HepG2 (cell line): ENCODE results near the gene TSHZ1. TPM values are rescaled to one million over a fixed set of nuclear protein-coding genes. Genes with fewer than 3 reads are reported as not detected.

Source experiments
- AGO1 ChIP-seq: fragments of 200-400 bp; formaldehyde crosslinking; IDR thresholded peaks from 2 replicates; pipeline ENCODE4 v1.6.1; 2017; ENCODE audit warnings: mild to moderate bottlenecking, low read depth, low read length, moderate library complexity; ENCODE audit not compliant: poor library complexity, severe bottlenecking
- DNMT1 ChIP-seq: sonication (generic); formaldehyde crosslinking; IDR thresholded peaks from 2 replicates; pipeline ENCODE4 v1.5.1; 2020; ENCODE audit warnings: mild to moderate bottlenecking, missing genetic modification reagents
- FOSL1 ChIP-seq: sonication (generic); formaldehyde crosslinking; IDR thresholded peaks from 2 replicates; pipeline ENCODE4 v1.9.0; 2021; ENCODE audit warnings: missing genetic modification reagents, borderline replicate concordance
- GABPA ChIP-seq, 2 experiments: IDR thresholded peaks; 2 replicates each; pipeline ENCODE4 v1.6.1; 2011 to 2016; ENCODE audit warnings: low read depth in 2 of 2, low read length in 1 of 2, missing biosample characterization in 1 of 2, missing genetic modification characterization in 1 of 2
- GMEB2 ChIP-seq: IDR thresholded peaks from 2 replicates; pipeline ENCODE4 v1.6.1; 2016; ENCODE audit warnings: missing biosample characterization, missing genetic modification reagents, low read depth
- HNRNPK ChIP-seq: fragments of 200-400 bp; formaldehyde crosslinking; IDR thresholded peaks from 2 replicates; pipeline ENCODE4 v1.6.1; 2018; ENCODE audit warnings: low read length, low read depth, moderate library complexity, mild to moderate bottlenecking; ENCODE audit not compliant: poor library complexity, severe bottlenecking
- NR2F6 ChIP-seq, 2 experiments: IDR thresholded peaks; 2 replicates each; pipeline ENCODE4 v1.6.1; 2016; ENCODE audit warnings: antibody characterized with exemption in 1 of 2, mild to moderate bottlenecking in 1 of 2
- PHF20 ChIP-seq: sonication (generic); formaldehyde crosslinking; IDR thresholded peaks from 2 replicates; pipeline ENCODE4 v1.5.0; 2020; ENCODE audit warnings: mild to moderate bottlenecking, missing genetic modification reagents
- PRMT3 ChIP-seq: sonication (generic); formaldehyde crosslinking; IDR thresholded peaks from 2 replicates; pipeline ENCODE4 v1.8.1; 2022; ENCODE audit warnings: low read depth, mild to moderate bottlenecking, moderate library complexity, missing genetic modification reagents, borderline replicate concordance
- RBM22 ChIP-seq: fragments of 200-400 bp; formaldehyde crosslinking; optimal IDR thresholded peaks from 2 replicates; pipeline ENCODE3; 2017; ENCODE audit warnings: mild to moderate bottlenecking, low read length, moderate library complexity
- RFX5 ChIP-seq: IDR thresholded peaks from 2 replicates; pipeline ENCODE4 v1.6.1; 2011; ENCODE audit warnings: low read depth, low read length, improper control_type of control experiment
- SALL1 ChIP-seq: sonication (generic); formaldehyde crosslinking; IDR thresholded peaks from 2 replicates; pipeline ENCODE4 v1.8.0; 2022; ENCODE audit warnings: mild to moderate bottlenecking, missing genetic modification reagents
- THAP11 ChIP-seq: IDR thresholded peaks from 2 replicates; pipeline ENCODE4 v1.6.1; 2016; ENCODE audit warnings: missing biosample characterization, missing genetic modification reagents
- ZBTB3 ChIP-seq: sonication (generic); formaldehyde crosslinking; IDR thresholded peaks from 2 replicates; pipeline ENCODE4 v1.4.0; 2020; ENCODE audit warnings: low read depth, mild to moderate bottlenecking, moderate library complexity, missing genetic modification reagents, borderline replicate concordance
- ZC3H13 ChIP-seq: sonication (generic); formaldehyde crosslinking; IDR thresholded peaks from 2 replicates; pipeline ENCODE4 v1.8.1; 2023; ENCODE audit warnings: mild to moderate bottlenecking, missing genetic modification reagents, moderate library complexity
- ZNF331 ChIP-seq: sonication (generic); formaldehyde crosslinking; IDR thresholded peaks from 2 replicates; pipeline ENCODE4 v1.4.0; 2020; ENCODE audit warnings: missing genetic modification reagents
- ZNF550 ChIP-seq: sonication (generic); formaldehyde crosslinking; IDR thresholded peaks from 2 replicates; pipeline ENCODE4 v1.4.0; 2020; ENCODE audit warnings: mild to moderate bottlenecking, missing genetic modification reagents, borderline replicate concordance
- ZNF83 ChIP-seq: sonication (generic); formaldehyde crosslinking; IDR thresholded peaks from 2 replicates; pipeline ENCODE4 v1.4.0; 2020; ENCODE audit warnings: missing genetic modification reagents, mild to moderate bottlenecking, borderline replicate concordance
- ZUFSP ChIP-seq: sonication (generic); formaldehyde crosslinking; IDR thresholded peaks from 2 replicates; pipeline ENCODE4 v1.9.0; 2021; ENCODE audit warnings: missing genetic modification reagents, mild to moderate bottlenecking, borderline replicate concordance
- polyA plus RNA-seq, 8 experiments: library from polyadenylated mRNA; depleted of rRNA in 3 of 8; stranded (reverse) in 7 of 8; unstranded in 1 of 8; fragments of >200 nt; fragmentation: Illumina TruSeq in 4 of 8; extraction: Trizol in 4 of 8; gene quantifications; 2 replicates each; pipeline versions ENCODE4 v1.2.1 to v1.2.3, GENCODE V29; 2011 to 2016; ENCODE audit warnings: low read depth in 4 of 8, missing spikeins in 1 of 8, mixed read lengths in 1 of 8; ENCODE audit not compliant: insufficient read depth in 1 of 8
- total RNA-seq, 5 experiments: library from RNA; depleted of rRNA; stranded (reverse); fragments of >200 nt; fragmentation: Illumina TruSeq; extraction: Trizol; gene quantifications; 2 replicates each; pipeline ENCODE4 v1.2.3, GENCODE V29; 2016; ENCODE audit warnings: low read depth in 1 of 5
- TF ChIP-seq, protein P1 (sequence below): IDR thresholded peaks from 2 replicates; pipeline ENCODE4 v1.6.1; 2016; ENCODE audit warnings: missing compliant biosample characterization, missing genetic modification reagents, borderline replicate concordance
- TF ChIP-seq, protein P2 (sequence below): sonication (generic); formaldehyde crosslinking; IDR thresholded peaks from 2 replicates; pipeline ENCODE4 v1.8.0; 2022; ENCODE audit warnings: missing genetic modification reagents, mild to moderate bottlenecking, moderate library complexity, borderline replicate concordance

The TSHZ1 gene
- total and polyA plus RNA-seq, 2 of the 13 experiments (the other 11 are each of a cell fraction or from before 2014, with no cell fraction given): 2.5 to 2.7 TPM

DNA sequence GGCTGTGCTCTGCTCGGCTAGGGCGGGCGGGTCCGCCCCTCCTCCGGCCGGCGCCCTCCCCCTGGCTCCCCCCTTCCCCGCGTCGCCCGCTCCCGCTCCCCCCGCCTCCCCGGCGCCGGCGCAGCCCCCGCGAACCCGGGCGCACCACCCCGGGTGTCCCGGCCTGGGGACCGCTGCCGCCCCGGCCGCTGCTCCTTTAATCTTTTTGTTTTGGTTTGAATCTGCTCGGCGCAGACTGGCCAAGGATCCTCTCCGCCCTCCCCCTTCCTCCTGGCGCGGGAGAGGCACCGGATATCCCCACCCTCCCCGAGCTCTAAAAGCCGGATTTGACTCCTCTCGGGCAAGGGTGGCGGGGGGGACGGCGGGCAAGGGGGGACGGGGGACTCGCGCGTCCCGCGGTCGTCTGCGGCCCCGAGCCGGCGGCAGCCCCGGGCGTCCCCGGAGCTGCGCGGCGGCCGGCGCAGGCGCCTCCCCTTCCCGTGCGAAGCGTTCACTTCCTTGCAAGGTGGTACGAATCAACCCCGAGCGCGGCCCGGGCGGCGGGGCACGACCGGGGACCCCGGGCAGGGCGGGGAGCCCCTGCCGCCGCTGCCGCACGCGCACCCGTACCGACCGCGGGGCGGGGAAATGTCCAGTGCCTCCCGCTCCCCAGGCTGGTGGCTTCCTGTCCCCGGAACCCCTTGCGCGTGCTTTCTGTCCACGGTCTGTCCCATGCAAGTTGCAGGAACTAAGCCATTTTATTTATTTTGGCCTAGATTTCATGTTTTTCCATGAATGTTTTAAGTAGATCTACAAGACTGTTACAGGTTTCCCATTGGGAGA, 1.3 kb upstream of the TSHZ1 start, which contains the start of gene PTGR3 (continued):
- TF ChIP-seq RFX5 (no peak), DNMT1 (no peak), FOSL1 (no peak), AGO1 (no peak), ZNF83 (no peak), GABPA (IDR thresholded peaks at IDR 0.05; ENCODE audit: low read depth, low read length) (peak; percentile 58), GABPA (CRISPR knock-in tag; IDR thresholded peaks at IDR 0.05; ENCODE audit: low read depth) (peak; percentile 74), ZNF550 (CRISPR knock-in tag) (no peak), ZBTB3 (CRISPR knock-in tag) (no peak), ZUFSP (CRISPR knock-in tag) (no peak), PRMT3 (CRISPR knock-in tag) (0 out of 2 replicates have a peak, but pooled peaks have one; percentile 35), ZNF331 (CRISPR knock-in tag) (no peak; the same call in none of the 2 replicates), THAP11 (peak; percentile 44), GMEB2 (no peak), PHF20 (CRISPR knock-in tag) (peak; percentile 39; the same call in 1 of the 2 replicates), RBM22 (peak; percentile 24), HNRNPK (no peak), NR2F6 (IDR thresholded peaks at IDR 0.05) (no peak), NR2F6 (CRISPR knock-in tag; IDR thresholded peaks at IDR 0.05) (0 out of 2 replicates have a peak, but pooled peaks have one; percentile 6), SALL1 (CRISPR knock-in tag) (peak; percentile 33; the same call in 1 of the 2 replicates), ZC3H13 (CRISPR knock-in tag) (no peak)
- TF ChIP-seq, protein P1, sequence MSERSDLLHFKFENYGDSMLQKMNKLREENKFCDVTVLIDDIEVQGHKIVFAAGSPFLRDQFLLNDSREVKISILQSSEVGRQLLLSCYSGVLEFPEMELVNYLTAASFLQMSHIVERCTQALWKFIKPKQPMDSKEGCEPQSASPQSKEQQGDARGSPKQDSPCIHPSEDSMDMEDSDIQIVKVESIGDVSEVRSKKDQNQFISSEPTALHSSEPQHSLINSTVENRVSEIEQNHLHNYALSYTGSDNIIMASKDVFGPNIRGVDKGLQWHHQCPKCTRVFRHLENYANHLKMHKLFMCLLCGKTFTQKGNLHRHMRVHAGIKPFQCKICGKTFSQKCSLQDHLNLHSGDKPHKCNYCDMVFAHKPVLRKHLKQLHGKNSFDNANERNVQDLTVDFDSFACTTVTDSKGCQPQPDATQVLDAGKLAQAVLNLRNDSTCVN (CRISPR knock-in tag): no peak
- TF ChIP-seq, protein P2, sequence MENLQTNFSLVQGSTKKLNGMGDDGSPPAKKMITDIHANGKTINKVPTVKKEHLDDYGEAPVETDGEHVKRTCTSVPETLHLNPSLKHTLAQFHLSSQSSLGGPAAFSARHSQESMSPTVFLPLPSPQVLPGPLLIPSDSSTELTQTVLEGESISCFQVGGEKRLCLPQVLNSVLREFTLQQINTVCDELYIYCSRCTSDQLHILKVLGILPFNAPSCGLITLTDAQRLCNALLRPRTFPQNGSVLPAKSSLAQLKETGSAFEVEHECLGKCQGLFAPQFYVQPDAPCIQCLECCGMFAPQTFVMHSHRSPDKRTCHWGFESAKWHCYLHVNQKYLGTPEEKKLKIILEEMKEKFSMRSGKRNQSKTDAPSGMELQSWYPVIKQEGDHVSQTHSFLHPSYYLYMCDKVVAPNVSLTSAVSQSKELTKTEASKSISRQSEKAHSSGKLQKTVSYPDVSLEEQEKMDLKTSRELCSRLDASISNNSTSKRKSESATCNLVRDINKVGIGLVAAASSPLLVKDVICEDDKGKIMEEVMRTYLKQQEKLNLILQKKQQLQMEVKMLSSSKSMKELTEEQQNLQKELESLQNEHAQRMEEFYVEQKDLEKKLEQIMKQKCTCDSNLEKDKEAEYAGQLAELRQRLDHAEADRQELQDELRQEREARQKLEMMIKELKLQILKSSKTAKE (CRISPR knock-in tag): no peak
